GM12891 (cell line): ENCODE results near the gene PYDC2.

ENCODE experiments used
- POLR2A ChIP-seq: IDR thresholded peaks from 2 replicates; pipeline ENCODE4 v1.6.1; 2011; ENCODE audit warnings: low read depth, low read length, control low read depth
- POLR2AphosphoS5 ChIP-seq: IDR thresholded peaks from 2 replicates; pipeline ENCODE4 v1.6.1; 2011; ENCODE audit warnings: low read depth, low read length, control low read depth
- SPI1 ChIP-seq: IDR thresholded peaks from 2 replicates; pipeline ENCODE4 v1.6.1; 2011; ENCODE audit warnings: low read depth, low read length, control low read depth
- TAF1 ChIP-seq: IDR thresholded peaks from 2 replicates; pipeline ENCODE4 v1.6.1; 2011; ENCODE audit warnings: low read depth, low read length, control low read depth

DNA sequence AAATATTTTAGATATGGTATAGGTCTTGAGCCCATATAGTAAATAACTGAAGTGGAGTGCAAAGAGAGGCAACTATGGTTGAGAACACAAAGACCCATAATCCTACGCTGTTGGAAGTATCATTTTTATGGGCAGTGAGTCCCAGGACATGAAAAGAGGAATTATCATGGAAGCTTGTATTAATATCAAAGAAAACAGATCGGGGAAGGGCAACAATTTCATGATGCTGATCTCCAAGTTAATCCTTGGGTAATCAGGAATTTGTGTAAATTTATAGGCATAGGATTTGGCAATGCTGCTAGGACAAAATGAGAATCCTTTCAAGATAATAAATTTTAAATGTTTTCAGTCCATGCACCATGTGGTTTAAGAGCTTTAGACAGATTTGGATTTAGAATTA lies 40.2 kb upstream of the PYDC2 start:
- TF ChIP-seq POLR2A (no peak), POLR2AphosphoS5 (no peak), TAF1 (no peak), SPI1 (no peak)
